Panc1 (cell line): ENCODE data around the gene NPC1L1.

Experiments used
- POLR2AphosphoS5 ChIP-seq: IDR thresholded peaks from 2 replicates; pipeline ENCODE4 v1.6.1; 2012; ENCODE audit warnings: mild to moderate bottlenecking, low read depth, low read length, moderate library complexity
- TF ChIP-seq, protein P1 (sequence below): fragments of 450-650 bp; IDR thresholded peaks from 2 replicates; pipeline ENCODE4 v1.5.1; 2017; ENCODE audit warnings: mild to moderate bottlenecking
- TF ChIP-seq, protein P2 (sequence below), 2 experiments: IDR thresholded peaks; 2 replicates each; pipeline ENCODE4 v1.6.1; 2011 to 2012; ENCODE audit warnings: low read depth in 2 of 2, control low read depth in 1 of 2, low read length in 1 of 2, mild to moderate bottlenecking in 1 of 2, moderate library complexity in 1 of 2; ENCODE audit not compliant: insufficient read depth in 1 of 2

DNA sequence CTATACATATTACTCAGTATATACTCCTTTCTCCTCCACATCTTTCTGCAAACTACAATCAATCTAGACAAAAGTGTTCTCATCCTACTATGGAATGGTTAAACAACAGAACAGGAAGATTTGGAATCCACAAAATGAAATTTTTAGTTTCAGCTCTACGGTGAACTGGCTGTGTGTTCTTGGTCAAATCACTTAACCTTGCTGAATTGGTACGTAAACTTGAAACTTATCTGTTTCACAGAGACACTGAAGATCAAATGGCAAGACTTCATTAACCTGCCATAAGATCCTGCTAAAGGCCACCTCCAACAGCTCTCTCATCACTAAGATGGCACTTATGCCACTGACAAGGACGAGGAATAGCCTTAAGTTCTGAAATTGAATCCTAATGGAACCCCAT, 52.2 kb downstream of the NPC1L1 start:
- TF ChIP-seq POLR2AphosphoS5 = no peak
- TF ChIP-seq, protein P1, sequence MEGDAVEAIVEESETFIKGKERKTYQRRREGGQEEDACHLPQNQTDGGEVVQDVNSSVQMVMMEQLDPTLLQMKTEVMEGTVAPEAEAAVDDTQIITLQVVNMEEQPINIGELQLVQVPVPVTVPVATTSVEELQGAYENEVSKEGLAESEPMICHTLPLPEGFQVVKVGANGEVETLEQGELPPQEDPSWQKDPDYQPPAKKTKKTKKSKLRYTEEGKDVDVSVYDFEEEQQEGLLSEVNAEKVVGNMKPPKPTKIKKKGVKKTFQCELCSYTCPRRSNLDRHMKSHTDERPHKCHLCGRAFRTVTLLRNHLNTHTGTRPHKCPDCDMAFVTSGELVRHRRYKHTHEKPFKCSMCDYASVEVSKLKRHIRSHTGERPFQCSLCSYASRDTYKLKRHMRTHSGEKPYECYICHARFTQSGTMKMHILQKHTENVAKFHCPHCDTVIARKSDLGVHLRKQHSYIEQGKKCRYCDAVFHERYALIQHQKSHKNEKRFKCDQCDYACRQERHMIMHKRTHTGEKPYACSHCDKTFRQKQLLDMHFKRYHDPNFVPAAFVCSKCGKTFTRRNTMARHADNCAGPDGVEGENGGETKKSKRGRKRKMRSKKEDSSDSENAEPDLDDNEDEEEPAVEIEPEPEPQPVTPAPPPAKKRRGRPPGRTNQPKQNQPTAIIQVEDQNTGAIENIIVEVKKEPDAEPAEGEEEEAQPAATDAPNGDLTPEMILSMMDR = no peak
- TF ChIP-seq, protein P2, sequence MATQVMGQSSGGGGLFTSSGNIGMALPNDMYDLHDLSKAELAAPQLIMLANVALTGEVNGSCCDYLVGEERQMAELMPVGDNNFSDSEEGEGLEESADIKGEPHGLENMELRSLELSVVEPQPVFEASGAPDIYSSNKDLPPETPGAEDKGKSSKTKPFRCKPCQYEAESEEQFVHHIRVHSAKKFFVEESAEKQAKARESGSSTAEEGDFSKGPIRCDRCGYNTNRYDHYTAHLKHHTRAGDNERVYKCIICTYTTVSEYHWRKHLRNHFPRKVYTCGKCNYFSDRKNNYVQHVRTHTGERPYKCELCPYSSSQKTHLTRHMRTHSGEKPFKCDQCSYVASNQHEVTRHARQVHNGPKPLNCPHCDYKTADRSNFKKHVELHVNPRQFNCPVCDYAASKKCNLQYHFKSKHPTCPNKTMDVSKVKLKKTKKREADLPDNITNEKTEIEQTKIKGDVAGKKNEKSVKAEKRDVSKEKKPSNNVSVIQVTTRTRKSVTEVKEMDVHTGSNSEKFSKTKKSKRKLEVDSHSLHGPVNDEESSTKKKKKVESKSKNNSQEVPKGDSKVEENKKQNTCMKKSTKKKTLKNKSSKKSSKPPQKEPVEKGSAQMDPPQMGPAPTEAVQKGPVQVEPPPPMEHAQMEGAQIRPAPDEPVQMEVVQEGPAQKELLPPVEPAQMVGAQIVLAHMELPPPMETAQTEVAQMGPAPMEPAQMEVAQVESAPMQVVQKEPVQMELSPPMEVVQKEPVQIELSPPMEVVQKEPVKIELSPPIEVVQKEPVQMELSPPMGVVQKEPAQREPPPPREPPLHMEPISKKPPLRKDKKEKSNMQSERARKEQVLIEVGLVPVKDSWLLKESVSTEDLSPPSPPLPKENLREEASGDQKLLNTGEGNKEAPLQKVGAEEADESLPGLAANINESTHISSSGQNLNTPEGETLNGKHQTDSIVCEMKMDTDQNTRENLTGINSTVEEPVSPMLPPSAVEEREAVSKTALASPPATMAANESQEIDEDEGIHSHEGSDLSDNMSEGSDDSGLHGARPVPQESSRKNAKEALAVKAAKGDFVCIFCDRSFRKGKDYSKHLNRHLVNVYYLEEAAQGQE (IDR thresholded peaks at IDR 0.05; ENCODE audit: insufficient read depth in 1 of 2, low read depth in 2 of 2, low read length in 1 of 2) = no peak
